IPS-15b (cell line): Measurements from ENCODE around the gene TCF7L1.
A peak's percentile ranks its signal among the peaks of the same experiment; 100 is the strongest.
"Not testable (repeated sequence)": the region's sequence is repeated elsewhere in the genome, so short reads cannot be mapped to it uniquely, and the experiment has no call there.

Experiments
- H3K27me3 ChIP-seq: one replicate; pipeline ENCODE4 v1.6.1; 2013; ENCODE audit warnings: low read length; ENCODE audit not compliant: control insufficient read depth, insufficient read depth
- H3K36me3 ChIP-seq: one replicate; pipeline ENCODE4 v1.6.1; 2013; ENCODE audit warnings: low read length; ENCODE audit not compliant: control insufficient read depth, insufficient read depth
- H3K4me1 ChIP-seq: one replicate; pipeline ENCODE4 v1.6.1; 2013; ENCODE audit warnings: mild to moderate bottlenecking, low read length; ENCODE audit not compliant: control insufficient read depth, insufficient read depth
- H3K4me3 ChIP-seq: one replicate; pipeline ENCODE4 v1.5.1; 2013; ENCODE audit warnings: low read depth, low read length
- H3K9ac ChIP-seq: one replicate; pipeline ENCODE4 v1.6.1; 2013; ENCODE audit warnings: low read depth, mild to moderate bottlenecking, low read length
- H3K9me3 ChIP-seq: one replicate; pipeline ENCODE4 v1.6.1; 2013; ENCODE audit warnings: mild to moderate bottlenecking, low read length; ENCODE audit not compliant: control insufficient read depth, insufficient read depth

The TCF7L1 gene

GRCh38 chr2:85111819-85112281 is 21.3 kb upstream of the TCF7L1 start:
- Histone ChIP-seq H3K9me3 (no peaks in the 10 kb centered on the region), H3K9ac (no peak overlapping the region), H3K27me3 (peaks cover 39% of the 10 kb centered on the region), H3K4me3 (no peak overlapping the region), H3K36me3 (no peaks in the 10 kb centered on the region), H3K4me1 (no peaks in the 10 kb centered on the region)

GRCh38 chr2:85112906-85113625 is 20.1 kb upstream of the TCF7L1 start:
- Histone ChIP-seq H3K36me3 (no peaks in the 10 kb centered on the region), H3K9me3 (no peaks in the 10 kb centered on the region), H3K9ac (no peak overlapping the region), H3K27me3 (peaks cover 48% of the 10 kb centered on the region), H3K4me1 (no peaks in the 10 kb centered on the region), H3K4me3 (no peak overlapping the region)

GRCh38 chr2:85114586-85115330 is 18.4 kb upstream of the TCF7L1 start:
- Histone ChIP-seq H3K27me3 (peaks cover 60% of the 10 kb centered on the region), H3K4me1 (peaks cover 2% of the 10 kb centered on the region), H3K4me3 (no peak overlapping the region), H3K36me3 (no peaks in the 10 kb centered on the region), H3K9me3 (no peaks in the 10 kb centered on the region), H3K9ac (no peak overlapping the region)

GRCh38 chr2:85116207-85116606 is 17.0 kb upstream of the TCF7L1 start:
- peaks cover 60% of the 10 kb centered on the region for H3K27me3 ChIP-seq
- H3K4me3 ChIP-seq, result no peak overlapping the region
- no peaks in the 10 kb centered on the region for H3K9me3 ChIP-seq
- peaks cover 2% of the 10 kb centered on the region for H3K4me1 ChIP-seq
- H3K36me3 ChIP-seq, result no peaks in the 10 kb centered on the region
- no peak overlapping the region for H3K9ac ChIP-seq

- peaks cover 43% of the 10 kb centered on the region for H3K27me3 ChIP-seq
- H3K4me3 ChIP-seq, result no peak overlapping the region
- H3K4me1 ChIP-seq, result peaks cover 2% of the 10 kb centered on the region
- no peaks in the 10 kb centered on the region for H3K9me3 ChIP-seq
- H3K36me3 ChIP-seq, result no peaks in the 10 kb centered on the region
- no peak overlapping the region for H3K9ac ChIP-seq
These were observed 13.3 kb upstream of the TCF7L1 start for GRCh38 chr2:85119900-85120299.

- Histone ChIP-seq H3K36me3 (no peaks in the 10 kb centered on the region), H3K4me3 (no peak overlapping the region), H3K9me3 (no peaks in the 10 kb centered on the region), H3K9ac (no peak overlapping the region), H3K27me3 (peaks cover 43% of the 10 kb centered on the region), H3K4me1 (peaks cover 2% of the 10 kb centered on the region)
These were observed 12.8 kb upstream of the TCF7L1 start for GRCh38 chr2:85120363-85120762.

- not testable (repeated sequence) for H3K9me3 ChIP-seq, H3K4me1 ChIP-seq, H3K27me3 ChIP-seq, H3K36me3 ChIP-seq, H3K4me3 ChIP-seq, H3K9ac ChIP-seq
These were observed 6.7 kb upstream of the TCF7L1 start for GRCh38 chr2:85126462-85126861.

- Histone ChIP-seq H3K4me1 (no peaks in the 10 kb centered on the region), H3K9me3 (no peaks in the 10 kb centered on the region), H3K4me3 (no peak overlapping the region)
These were observed 3.3 kb upstream of the TCF7L1 start for GRCh38 chr2:85129861-85130260.

GRCh38 chr2:85130407-85130806 is 2.8 kb upstream of the TCF7L1 start:
- no peaks in the 10 kb centered on the region for H3K9me3 ChIP-seq
- no peak overlapping the region for H3K4me3 ChIP-seq
- no peaks in the 10 kb centered on the region for H3K36me3 ChIP-seq
- H3K27me3 ChIP-seq, result no peaks in the 10 kb centered on the region
- no peaks in the 10 kb centered on the region for H3K4me1 ChIP-seq
- no peak overlapping the region for H3K9ac ChIP-seq

More at GRCh38 chr2:85129861-85130260, 3.3 kb upstream of the TCF7L1 start:
- Histone ChIP-seq H3K9ac (no peak overlapping the region), H3K36me3 (no peaks in the 10 kb centered on the region), H3K27me3 (no peaks in the 10 kb centered on the region)

GRCh38 chr2:85131116-85131515 is 2.1 kb upstream of the TCF7L1 start:
- Histone ChIP-seq H3K9ac (no peak overlapping the region), H3K4me1 (peaks cover 2% of the 10 kb centered on the region), H3K27me3 (no peaks in the 10 kb centered on the region), H3K9me3 (no peaks in the 10 kb centered on the region), H3K4me3 (no peak overlapping the region), H3K36me3 (no peaks in the 10 kb centered on the region)

GRCh38 chr2:85132397-85132796 is 795 bp upstream of the TCF7L1 start:
- Histone ChIP-seq H3K9ac (no peak overlapping the region), H3K9me3 (no peaks in the 10 kb centered on the region), H3K4me1 (peaks cover 14% of the 10 kb centered on the region), H3K36me3 (no peaks in the 10 kb centered on the region), H3K4me3 (peak overlapping the region; percentile 61), H3K27me3 (no peaks in the 10 kb centered on the region)

- Histone ChIP-seq H3K9me3 (no peaks in the 10 kb centered on the region), H3K36me3 (no peaks in the 10 kb centered on the region), H3K4me3 (peak overlapping the region; percentile 87), H3K9ac (peak overlapping the region; percentile 92), H3K27me3 (no peaks in the 10 kb centered on the region), H3K4me1 (peaks cover 16% of the 10 kb centered on the region)
These were observed 611 bp downstream of the TCF7L1 start for GRCh38 chr2:85133751-85134254.
